ENCODE data around the gene NUP210.

Gene NUP210

DNA sequence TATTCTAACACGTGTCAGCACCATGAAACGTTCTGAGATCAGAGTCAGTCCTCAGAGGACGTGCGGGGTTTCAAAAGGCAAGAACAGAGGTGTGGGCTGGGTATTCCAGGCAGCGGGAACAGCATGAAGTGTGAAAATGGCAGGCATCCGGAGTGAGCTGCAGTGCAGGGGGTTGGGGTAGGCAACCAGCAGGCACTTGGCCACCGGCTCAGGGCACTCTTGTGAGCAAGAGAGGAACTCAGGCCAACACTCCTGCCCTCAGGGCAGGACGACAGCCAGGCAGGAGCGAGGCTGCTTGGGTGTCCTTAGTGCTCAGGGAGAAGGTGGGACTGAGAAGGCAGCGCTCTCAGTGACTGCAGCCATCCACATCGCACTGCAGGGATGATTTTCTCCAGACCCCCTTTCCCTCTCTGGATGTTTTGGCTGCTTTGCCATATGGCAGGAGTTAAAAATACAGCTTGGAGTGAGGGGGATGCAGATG, 151.1 kb downstream of the NUP210 start:
- no peak for DNase-seq

DNA sequence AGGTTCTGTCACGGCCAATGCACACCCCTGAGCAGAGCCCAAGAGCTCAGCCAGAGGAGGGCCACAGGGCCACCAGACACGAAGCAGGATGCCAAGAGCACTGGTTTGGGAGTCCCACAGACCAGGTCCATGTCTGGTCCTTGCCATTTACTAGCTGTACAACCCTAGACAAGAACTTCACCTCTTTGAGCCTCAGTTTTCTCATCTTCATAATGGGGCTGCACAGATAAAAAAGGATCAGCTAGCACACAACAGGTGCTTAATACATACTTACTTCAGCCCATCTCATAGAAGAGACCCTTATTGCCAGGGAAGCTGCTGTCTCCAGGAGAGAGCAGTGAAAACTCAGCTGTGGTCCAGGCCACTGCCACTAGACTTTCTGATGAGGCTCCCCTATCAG, 152.0 kb downstream of the NUP210 start:
- DNase-seq = no peak

DNA sequence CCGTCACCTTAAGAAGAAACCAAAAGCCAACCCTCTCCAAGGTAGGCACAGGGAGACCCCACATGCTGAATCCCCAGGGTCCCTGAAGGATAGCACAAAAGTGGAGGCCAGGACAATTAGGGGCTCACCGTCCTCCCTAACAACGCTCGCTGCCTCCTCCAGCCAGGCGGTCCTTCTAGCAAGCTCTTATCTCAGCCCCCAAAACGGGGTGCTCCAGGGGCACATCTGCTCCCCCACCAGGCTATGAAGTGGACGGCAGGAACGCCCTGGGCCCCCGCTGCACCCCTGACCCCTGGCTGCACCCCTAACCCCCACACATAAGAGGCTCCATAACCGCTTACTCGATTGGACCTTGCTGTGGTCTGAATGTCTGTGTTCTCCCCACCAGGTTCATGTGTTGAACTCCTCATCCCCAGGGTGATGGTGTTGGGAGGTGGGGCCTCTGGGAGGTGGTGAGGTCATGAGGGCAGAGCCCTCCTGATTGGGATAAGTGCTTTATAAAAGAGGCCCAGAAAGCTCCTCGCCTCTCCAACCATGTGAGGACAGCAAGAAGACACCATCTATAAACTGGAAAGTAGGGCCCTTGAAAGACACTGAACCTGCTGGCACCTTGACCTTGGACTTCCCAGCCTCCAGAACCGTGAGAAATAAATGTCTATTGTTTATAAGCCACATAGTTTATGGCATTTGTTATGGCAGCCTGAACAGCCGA, 153.3 kb downstream of the NUP210 start:
- no peak for DNase-seq
